Esophagus squamous epithelium (tissue), 4 donors: ENCODE data around the gene SMAD3.

Experiments used
- CTCF ChIP-seq, 6 experiments: fragments of 450-650 bp in 4 of 6; fragments of 200-600 bp in 2 of 6; sonication (generic) in 2 of 6; IDR thresholded peaks; one replicate each; pipeline ENCODE4 v1.5.1; 2016 to 2019; ENCODE audit warnings: antibody characterized with exemption in 6 of 6, mild to moderate bottlenecking in 4 of 6, moderate library complexity in 4 of 6
- POLR2A ChIP-seq, 4 donors: fragments of 450-650 bp; IDR thresholded peaks; one replicate each; pipeline ENCODE4 v1.6.1; 2017; ENCODE audit warnings: antibody characterized with exemption in 4 of 4, mild to moderate bottlenecking in 4 of 4, moderate library complexity in 3 of 4

- TF ChIP-seq POLR2A (IDR thresholded peaks at IDR 0.05) = no peak
- no peak for TF ChIP-seq CTCF (IDR thresholded peaks at IDR 0.05)
These were observed 60.4 kb downstream of the SMAD3 start for GRCh38 chr15:67125589-67126502.
